Measurements from ENCODE around the gene CENPX.

CENPX gene

GRCh38 chr17:82020572-82021106 is 2.0 kb downstream of the CENPX start:
- Histone ChIP-seq H3K27me3 (ENCODE audit: control insufficient read depth, insufficient read depth, low read length) (no peaks in the 10 kb centered on the region), H3K36me3 (ENCODE audit: control insufficient read depth, insufficient read depth, low read length) (peaks cover 10% of the 10 kb centered on the region), H3K4me1 (ENCODE audit: control insufficient read depth, insufficient read depth, low read length) (0 out of 2 replicates have a peak, but pooled peaks cover 5% of the 10 kb centered on the region), H3K9me3 (ENCODE audit: control insufficient read depth, insufficient read depth, low read length) (no peaks in the 10 kb centered on the region), H3K4me3 (ENCODE audit: low read depth, low read length) (no peak overlapping the region), H3K9ac (ENCODE audit: low read depth, low read length) (no peak overlapping the region), H3K27ac (ENCODE audit: low read depth, low read length) (no peak overlapping the region)

DNA sequence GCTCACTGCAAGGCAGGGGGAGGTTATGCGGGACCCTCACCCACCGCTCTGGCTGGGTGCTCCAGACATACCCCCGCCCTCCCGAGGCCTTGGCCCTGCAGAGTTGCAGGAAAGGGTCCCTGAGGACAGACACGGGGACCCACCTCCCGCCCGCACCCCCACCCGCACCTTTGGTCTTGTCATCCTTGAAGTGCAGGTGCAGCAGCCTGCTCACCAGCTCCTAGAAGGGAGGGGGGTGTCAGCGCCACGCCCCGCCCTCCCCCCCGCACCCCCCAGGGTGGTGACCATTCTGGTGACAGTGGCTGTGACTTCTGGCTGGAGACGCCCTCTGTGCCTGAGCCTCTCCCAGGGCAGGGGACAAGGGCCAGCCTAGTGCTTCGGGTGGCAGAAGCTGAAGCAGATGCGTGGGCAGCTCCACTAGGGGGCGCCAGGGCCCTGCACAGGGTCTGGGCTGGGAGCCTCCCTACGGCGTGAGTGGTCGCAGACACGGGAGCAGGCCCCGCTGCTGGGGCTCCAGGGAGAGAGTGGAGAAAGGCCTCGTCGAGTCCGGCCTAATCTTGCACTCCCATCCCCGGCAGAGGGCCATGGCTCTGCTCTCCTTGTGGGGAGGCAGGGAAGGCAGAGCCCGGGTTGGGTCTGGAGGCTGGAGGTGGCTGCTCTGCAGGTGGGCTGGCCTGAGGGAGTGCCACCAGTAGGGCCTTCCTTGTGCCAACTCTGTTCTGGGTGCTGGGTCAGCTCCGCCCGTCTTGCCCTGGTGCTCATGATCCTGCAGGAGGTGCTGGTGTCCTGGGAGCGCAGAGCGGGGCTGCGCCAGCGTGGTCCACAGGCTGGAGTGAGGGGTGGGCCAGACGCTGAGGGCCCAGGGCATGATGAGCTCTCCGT is 2.7 kb downstream of the CENPX start:
- H3K27me3 ChIP-seq (ENCODE audit: control insufficient read depth, insufficient read depth, low read length), result no peaks in the 10 kb centered on the region
- no peak overlapping the region for H3K4me3 ChIP-seq (ENCODE audit: low read depth, low read length)
- H3K36me3 ChIP-seq (ENCODE audit: control insufficient read depth, insufficient read depth, low read length), result peaks cover 10% of the 10 kb centered on the region
- H3K27ac ChIP-seq (ENCODE audit: low read depth, low read length), result no peak overlapping the region
- H3K9ac ChIP-seq (ENCODE audit: low read depth, low read length), result no peak overlapping the region
- H3K9me3 ChIP-seq (ENCODE audit: control insufficient read depth, insufficient read depth, low read length), result no peaks in the 10 kb centered on the region
- H3K4me1 ChIP-seq (ENCODE audit: control insufficient read depth, insufficient read depth, low read length), result 0 out of 2 replicates have a peak, but pooled peaks cover 5% of the 10 kb centered on the region

DNA sequence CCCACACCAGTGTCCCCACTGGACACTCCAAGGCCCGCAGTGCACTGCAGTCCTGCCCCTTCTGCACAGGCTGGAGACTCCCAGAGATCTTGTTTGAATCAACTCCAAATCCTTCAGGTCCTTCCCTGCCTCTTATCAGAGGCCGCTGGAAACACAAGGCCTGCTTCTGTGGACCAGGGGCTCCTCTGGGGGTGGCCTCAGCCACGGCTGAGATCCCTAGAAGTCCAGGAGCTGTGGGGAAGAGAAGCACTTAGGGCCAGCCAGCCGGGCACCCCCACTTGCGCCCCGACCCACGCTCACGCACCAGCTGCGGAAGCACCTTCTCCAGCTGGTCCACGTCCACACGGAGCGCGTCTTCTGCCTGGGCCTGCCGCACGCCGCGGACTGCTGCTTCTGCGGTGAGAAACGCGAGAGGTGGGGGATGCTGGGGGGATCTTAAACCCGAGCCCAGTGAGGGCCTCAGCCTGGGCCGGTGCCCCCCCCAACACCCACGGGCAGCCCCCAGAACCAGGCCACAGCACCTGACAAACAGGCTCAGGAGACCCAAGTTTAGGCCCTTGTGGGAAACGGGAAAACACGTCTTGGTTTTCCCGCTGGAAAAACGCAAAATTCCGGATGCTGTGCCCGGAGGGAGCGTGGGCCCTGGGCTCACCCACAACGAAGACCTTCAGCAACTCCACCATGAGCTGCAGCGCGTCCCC is 3.5 kb downstream of the CENPX start:
- no peaks in the 10 kb centered on the region for H3K9me3 ChIP-seq (ENCODE audit: control insufficient read depth, insufficient read depth, low read length)
- no peaks in the 10 kb centered on the region for H3K27me3 ChIP-seq (ENCODE audit: control insufficient read depth, insufficient read depth, low read length)
- H3K36me3 ChIP-seq (ENCODE audit: control insufficient read depth, insufficient read depth, low read length), result peaks cover 10% of the 10 kb centered on the region
- no peak overlapping the region for H3K9ac ChIP-seq (ENCODE audit: low read depth, low read length)
- H3K4me3 ChIP-seq (ENCODE audit: low read depth, low read length), result no peak overlapping the region
- H3K4me1 ChIP-seq (ENCODE audit: control insufficient read depth, insufficient read depth, low read length), result 0 out of 2 replicates have a peak, but pooled peaks cover 5% of the 10 kb centered on the region
- no peak overlapping the region for H3K27ac ChIP-seq (ENCODE audit: low read depth, low read length)

- no peak overlapping the region for H3K4me3 ChIP-seq (ENCODE audit: low read depth, low read length)
- H3K9me3 ChIP-seq (ENCODE audit: control insufficient read depth, insufficient read depth, low read length), result no peaks in the 10 kb centered on the region
- no peaks in the 10 kb centered on the region for H3K27me3 ChIP-seq (ENCODE audit: control insufficient read depth, insufficient read depth, low read length)
- 0 out of 2 replicates have a peak, but pooled peaks cover 5% of the 10 kb centered on the region for H3K4me1 ChIP-seq (ENCODE audit: control insufficient read depth, insufficient read depth, low read length)
- no peak overlapping the region for H3K27ac ChIP-seq (ENCODE audit: low read depth, low read length)
- H3K36me3 ChIP-seq (ENCODE audit: control insufficient read depth, insufficient read depth, low read length), result peaks cover 10% of the 10 kb centered on the region
- H3K9ac ChIP-seq (ENCODE audit: low read depth, low read length), result no peak overlapping the region
Measured at GRCh38 chr17:82018152-82018988, 4.3 kb downstream of the CENPX start.

DNA sequence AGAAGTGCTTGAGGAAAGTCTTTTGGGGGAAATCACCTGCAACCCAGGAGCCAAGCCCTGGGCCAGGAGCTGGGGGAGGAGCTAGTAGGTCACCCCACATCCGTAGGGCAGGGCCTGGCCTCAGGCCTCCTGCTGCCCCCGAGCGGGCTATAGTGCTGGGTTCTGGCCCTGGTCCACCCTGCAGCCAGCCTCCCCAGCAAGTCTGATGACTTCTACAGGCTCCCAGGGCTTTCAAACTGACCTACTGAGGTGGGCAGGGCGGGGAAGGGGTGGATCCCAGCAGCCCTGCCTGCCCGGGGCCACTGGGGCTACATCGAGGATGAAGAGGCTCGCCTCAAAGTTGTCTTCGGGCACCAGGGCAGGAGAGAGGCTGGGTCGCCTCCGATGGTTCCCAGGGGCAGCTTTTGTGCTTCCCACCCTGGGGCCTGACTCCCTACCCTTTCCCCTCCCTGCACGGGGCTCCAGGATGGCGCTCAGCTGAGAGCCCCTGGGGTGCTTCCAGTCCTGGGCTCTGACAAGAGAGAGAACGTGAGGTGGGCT is 5.0 kb downstream of the CENPX start:
- 0 out of 2 replicates have a peak, but pooled peaks cover 5% of the 10 kb centered on the region for H3K4me1 ChIP-seq (ENCODE audit: control insufficient read depth, insufficient read depth, low read length)

GRCh38 chr17:82016875-82017459 is 5.7 kb downstream of the CENPX start:
- Histone ChIP-seq H3K27me3 (ENCODE audit: control insufficient read depth, insufficient read depth, low read length) (no peaks in the 10 kb centered on the region), H3K4me1 (ENCODE audit: control insufficient read depth, insufficient read depth, low read length) (0 out of 2 replicates have a peak, but pooled peaks cover 5% of the 10 kb centered on the region), H3K4me3 (ENCODE audit: low read depth, low read length) (no peak overlapping the region), H3K9ac (ENCODE audit: low read depth, low read length) (no peak overlapping the region), H3K9me3 (ENCODE audit: control insufficient read depth, insufficient read depth, low read length) (no peaks in the 10 kb centered on the region), H3K36me3 (ENCODE audit: control insufficient read depth, insufficient read depth, low read length) (peaks cover 10% of the 10 kb centered on the region), H3K27ac (ENCODE audit: low read depth, low read length) (no peak overlapping the region)

More for the DNA sequence above, 5.0 kb downstream of the CENPX start:
- Histone ChIP-seq H3K27ac (ENCODE audit: low read depth, low read length) (no peak overlapping the region), H3K4me3 (ENCODE audit: low read depth, low read length) (no peak overlapping the region), H3K9ac (ENCODE audit: low read depth, low read length) (no peak overlapping the region), H3K36me3 (ENCODE audit: control insufficient read depth, insufficient read depth, low read length) (peaks cover 10% of the 10 kb centered on the region), H3K9me3 (ENCODE audit: control insufficient read depth, insufficient read depth, low read length) (no peaks in the 10 kb centered on the region), H3K27me3 (ENCODE audit: control insufficient read depth, insufficient read depth, low read length) (no peaks in the 10 kb centered on the region)

DNA sequence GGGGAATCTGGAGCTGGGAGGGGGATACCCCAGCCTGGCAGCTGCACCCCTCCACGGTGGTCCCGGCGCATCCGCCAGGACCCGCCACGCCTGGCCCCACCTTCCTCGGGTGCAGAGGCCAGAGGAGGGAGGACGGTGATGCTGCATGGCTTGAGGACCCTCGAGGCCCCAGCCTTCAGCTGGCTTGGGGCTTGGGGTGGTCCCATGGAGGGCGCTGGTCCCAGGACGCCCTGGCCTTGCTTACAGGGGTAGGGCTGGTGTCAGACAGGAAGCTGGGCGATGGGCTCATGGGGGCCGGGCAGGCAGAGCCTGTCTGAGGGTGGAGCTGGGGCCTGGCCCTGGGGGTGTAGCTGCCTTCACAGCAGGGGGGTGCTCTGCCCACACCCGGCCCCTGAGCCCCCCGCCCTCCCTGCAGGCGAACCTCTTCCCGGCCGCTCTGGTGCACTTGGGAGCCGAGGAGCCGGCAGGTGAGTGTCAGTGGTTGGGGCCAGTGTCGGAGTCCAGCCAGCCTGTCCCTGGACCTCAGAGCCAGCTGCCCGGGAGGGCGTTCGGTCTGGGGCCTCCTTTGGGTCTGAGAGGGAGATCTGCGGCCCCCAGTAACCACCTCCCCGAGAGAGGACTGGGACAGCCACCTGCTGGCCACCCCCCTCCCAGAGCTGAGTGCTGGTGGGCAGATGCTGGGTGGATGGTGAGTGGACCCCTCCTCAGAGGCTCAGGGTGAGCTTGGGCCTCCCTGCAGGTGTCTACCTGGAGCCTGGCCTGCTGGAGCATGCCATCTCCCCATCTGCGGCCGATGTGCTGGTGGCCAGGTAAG is 6.4 kb downstream of the CENPX start:
- H3K9me3 ChIP-seq (ENCODE audit: control insufficient read depth, insufficient read depth, low read length), result no peaks in the 10 kb centered on the region
- H3K27ac ChIP-seq (ENCODE audit: low read depth, low read length), result no peak overlapping the region
- no peaks in the 10 kb centered on the region for H3K4me1 ChIP-seq (ENCODE audit: control insufficient read depth, insufficient read depth, low read length)
- H3K36me3 ChIP-seq (ENCODE audit: control insufficient read depth, insufficient read depth, low read length), result peaks cover 10% of the 10 kb centered on the region
- no peak overlapping the region for H3K4me3 ChIP-seq (ENCODE audit: low read depth, low read length)
- no peak overlapping the region for H3K9ac ChIP-seq (ENCODE audit: low read depth, low read length)
- no peaks in the 10 kb centered on the region for H3K27me3 ChIP-seq (ENCODE audit: control insufficient read depth, insufficient read depth, low read length)

DNA sequence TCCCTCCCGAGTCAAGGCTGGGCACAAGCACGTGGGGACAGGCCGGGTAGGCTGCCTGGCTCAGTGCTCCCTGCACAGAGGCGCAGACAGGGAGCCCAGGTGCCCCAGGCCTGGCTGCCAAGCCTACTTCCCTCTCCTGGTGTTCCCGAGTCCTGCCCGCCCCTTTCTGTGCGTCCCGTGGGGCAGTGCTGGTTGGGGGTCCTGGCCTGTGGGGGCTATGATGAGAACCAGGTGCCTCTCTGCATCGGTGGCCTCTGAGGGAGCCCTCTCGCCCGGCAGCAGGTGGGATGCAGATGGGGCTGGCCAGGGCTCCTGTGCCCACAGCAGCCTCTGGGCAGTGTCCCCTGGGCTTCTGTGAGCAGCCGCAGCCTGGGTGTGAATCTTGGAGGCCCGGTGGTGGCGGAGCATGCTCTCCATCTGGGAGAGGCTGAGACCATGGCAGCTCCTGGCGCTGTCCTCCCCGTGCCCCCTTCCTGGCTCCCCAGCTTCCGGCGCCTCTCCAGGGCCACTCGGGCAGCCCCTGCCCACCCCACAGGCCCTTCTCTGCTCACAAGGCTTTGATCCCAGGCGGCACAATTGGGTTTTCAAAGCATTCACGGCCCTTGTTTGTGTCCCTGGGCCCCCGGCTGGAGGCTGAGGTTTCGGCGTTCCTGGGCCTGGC is 7.2 kb downstream of the CENPX start:
- H3K36me3 ChIP-seq (ENCODE audit: control insufficient read depth, insufficient read depth, low read length), result peaks cover 10% of the 10 kb centered on the region
- no peak overlapping the region for H3K9ac ChIP-seq (ENCODE audit: low read depth, low read length)
- no peak overlapping the region for H3K27ac ChIP-seq (ENCODE audit: low read depth, low read length)
- H3K27me3 ChIP-seq (ENCODE audit: control insufficient read depth, insufficient read depth, low read length), result no peaks in the 10 kb centered on the region
- no peak overlapping the region for H3K4me3 ChIP-seq (ENCODE audit: low read depth, low read length)
- no peaks in the 10 kb centered on the region for H3K9me3 ChIP-seq (ENCODE audit: control insufficient read depth, insufficient read depth, low read length)
- H3K4me1 ChIP-seq (ENCODE audit: control insufficient read depth, insufficient read depth, low read length), result no peaks in the 10 kb centered on the region

- Histone ChIP-seq H3K9me3 (ENCODE audit: control insufficient read depth, insufficient read depth, low read length) (no peaks in the 10 kb centered on the region), H3K27ac (ENCODE audit: low read depth, low read length) (no peak overlapping the region), H3K27me3 (ENCODE audit: control insufficient read depth, insufficient read depth, low read length) (no peaks in the 10 kb centered on the region), H3K9ac (ENCODE audit: low read depth, low read length) (no peak overlapping the region), H3K36me3 (ENCODE audit: control insufficient read depth, insufficient read depth, low read length) (peaks cover 10% of the 10 kb centered on the region), H3K4me3 (ENCODE audit: low read depth, low read length) (no peak overlapping the region), H3K4me1 (ENCODE audit: control insufficient read depth, insufficient read depth, low read length) (no peaks in the 10 kb centered on the region)
Measured at GRCh38 chr17:82014971-82015310, 7.7 kb downstream of the CENPX start.
